GM18498 (cell line): ENCODE data around the gene KIF18A.

Source experiments
- ATAC-seq: cut with Tn5 transposase; IDR thresholded peaks from one replicate; pipeline ENCODE4 v1.9.1; 2021; ENCODE audit warnings: mild to moderate bottlenecking, moderate library complexity; ENCODE audit not compliant: unreplicated experiment

Gene KIF18A

GRCh38 chr11:27972522-27973170 lies 135.3 kb downstream of the KIF18A start:
- ATAC-seq = no peak

- no peak for ATAC-seq
These were observed 136.8 kb downstream of the KIF18A start for GRCh38 chr11:27971171-27971570.
